Liver (tissue), 9 donors: ENCODE data around the gene ALDH9A1. TPM values are rescaled to one million over a fixed set of nuclear protein-coding genes. Genes with fewer than 3 reads are reported as not detected.

Experiments
- DNase-seq: peaks from one replicate; pipeline ENCODE4 v3.0.0-alpha.2; 2017; ENCODE audit warnings: low spot score
- H3K27ac ChIP-seq, 2 donors: one replicate each; pipeline ENCODE4 v1.7.0; 2013; ENCODE audit warnings: inconsistent platforms in 2 of 2, low read length in 2 of 2, control low read depth in 1 of 2, low read depth in 1 of 2, mild to moderate bottlenecking in 1 of 2
- H3K27me3 ChIP-seq, 4 donors: one replicate each; pipeline versions ENCODE4 v1.6.1 to v1.7.0; 2013; ENCODE audit warnings: low read length in 3 of 4, inconsistent platforms in 1 of 4, mild to moderate bottlenecking in 1 of 4, moderate library complexity in 1 of 4; ENCODE audit not compliant: control insufficient read depth in 4 of 4, insufficient read depth in 4 of 4
- H3K36me3 ChIP-seq, 4 donors: one replicate each; pipeline versions ENCODE4 v1.6.1 to v1.7.0; 2013; ENCODE audit warnings: low read length in 3 of 4, mild to moderate bottlenecking in 3 of 4, low read depth in 1 of 4, moderate library complexity in 1 of 4; ENCODE audit not compliant: control insufficient read depth in 4 of 4, insufficient read depth in 3 of 4
- H3K4me1 ChIP-seq, 4 donors: one replicate each; pipeline versions ENCODE4 v1.6.1 to v1.7.0; 2013; ENCODE audit warnings: low read length in 3 of 4, mild to moderate bottlenecking in 3 of 4, moderate library complexity in 1 of 4; ENCODE audit not compliant: control insufficient read depth in 4 of 4, insufficient read depth in 4 of 4
- H3K4me3 ChIP-seq, 3 donors: one replicate each; pipeline versions ENCODE4 v1.6.1 to v1.7.0; 2013; ENCODE audit warnings: low read length in 3 of 3, control low read depth in 1 of 3, low read depth in 1 of 3, mild to moderate bottlenecking in 1 of 3
- H3K9ac ChIP-seq, 2 donors: one replicate each; pipeline ENCODE4 v1.7.0; 2013; ENCODE audit warnings: low read length in 2 of 2, mild to moderate bottlenecking in 2 of 2, moderate library complexity in 2 of 2, control low read depth in 1 of 2, low read depth in 1 of 2
- H3K9me3 ChIP-seq, 4 donors: one replicate each; pipeline versions ENCODE4 v1.6.1 to v1.7.0; 2013; ENCODE audit warnings: low read length in 3 of 4; ENCODE audit not compliant: control insufficient read depth in 4 of 4
- EGR1 ChIP-seq, 2 donors: IDR thresholded peaks; 2 replicates each; pipeline ENCODE4 v1.6.1; 2016 to 2018; ENCODE audit warnings: antibody characterized with exemption in 2 of 2, low read depth in 2 of 2
- FOXA1 ChIP-seq: IDR thresholded peaks from 2 replicates; pipeline ENCODE4 v1.6.1; 2016; ENCODE audit warnings: antibody characterized with exemption
- FOXA2 ChIP-seq: IDR thresholded peaks from 2 replicates; pipeline ENCODE4 v1.6.1; 2016; ENCODE audit warnings: antibody characterized with exemption
- GABPA ChIP-seq, 2 donors: IDR thresholded peaks in 1 of 2; conservative IDR thresholded peaks in 1 of 2; 2 replicates each; pipeline ENCODE4 v1.6.1; 2016; ENCODE audit warnings: antibody characterized with exemption in 2 of 2, mild to moderate bottlenecking in 1 of 2, moderate library complexity in 1 of 2
- HNF4A ChIP-seq, 2 donors: conservative IDR thresholded peaks; 2 replicates each; pipeline ENCODE4 v1.6.1; 2016; ENCODE audit warnings: antibody characterized with exemption in 2 of 2, mild to moderate bottlenecking in 2 of 2
- HNF4G ChIP-seq: IDR thresholded peaks from 2 replicates; pipeline ENCODE4 v1.6.1; 2016; ENCODE audit warnings: antibody characterized with exemption
- JUND ChIP-seq, 2 donors: IDR thresholded peaks; 2 replicates each; pipeline ENCODE4 v1.6.1; 2016; ENCODE audit warnings: antibody characterized with exemption in 2 of 2
- NR2F2 ChIP-seq: IDR thresholded peaks from 2 replicates; pipeline ENCODE4 v1.6.1; 2016; ENCODE audit warnings: antibody characterized with exemption
- RAD21 ChIP-seq, 2 donors: IDR thresholded peaks; 2 replicates each; pipeline ENCODE4 v1.6.1; 2016; ENCODE audit warnings: antibody characterized with exemption in 2 of 2, mild to moderate bottlenecking in 2 of 2
- RXRA ChIP-seq, 2 donors: IDR thresholded peaks; 2 replicates each; pipeline ENCODE4 v1.6.1; 2017 to 2018; ENCODE audit warnings: antibody characterized with exemption in 2 of 2, mild to moderate bottlenecking in 1 of 2
- SP1 ChIP-seq: IDR thresholded peaks from 2 replicates; pipeline ENCODE4 v1.6.1; 2018; ENCODE audit warnings: antibody characterized with exemption, mild to moderate bottlenecking
- TAF1 ChIP-seq: conservative IDR thresholded peaks from 2 replicates; pipeline ENCODE4 v1.6.1; 2016; ENCODE audit warnings: antibody characterized with exemption, mild to moderate bottlenecking
- YY1 ChIP-seq: IDR thresholded peaks from 2 replicates; pipeline ENCODE4 v1.6.1; 2016; ENCODE audit warnings: antibody characterized with exemption, mild to moderate bottlenecking
- WGBS: extraction: QIAGEN DNeasy Blood & Tissue Kit; methylation state at CpG from one replicate; pipeline ENCODE4 v1.1.7; 2013; 5-methylcytosine and 5-hydroxymethylcytosine counted together
- polyA plus RNA-seq, 2 donors: library from polyadenylated mRNA; stranded (reverse) in 1 of 2; unstranded in 1 of 2; fragments of 200-250 nt in 1 of 2; fragments of >200 nt in 1 of 2; fragmentation: Nextera tagmentation in 1 of 2; extraction: Ambion mirVana in 1 of 2; gene quantifications; one replicate each; pipeline versions ENCODE4 v1.2.1 to v1.2.3, GENCODE V29; 2013 to 2015
- total RNA-seq, 2 donors: library from RNA; depleted of rRNA; stranded (reverse); fragments of >200 nt; gene quantifications; one replicate each; pipeline ENCODE4 v1.2.3, GENCODE V29; 2014
- TF ChIP-seq, protein P1 (sequence below): IDR thresholded peaks from 2 replicates; pipeline ENCODE4 v1.6.1; 2016; ENCODE audit warnings: antibody characterized with exemption
- TF ChIP-seq, protein P2 (sequence below): IDR thresholded peaks from 2 replicates; pipeline ENCODE4 v1.6.1; 2016; ENCODE audit warnings: antibody characterized with exemption, mild to moderate bottlenecking
- TF ChIP-seq, protein P3 (sequence below): IDR thresholded peaks from 2 replicates; pipeline ENCODE4 v1.6.1; 2016; ENCODE audit warnings: antibody characterized with exemption
- TF ChIP-seq, protein P4 (sequence below): IDR thresholded peaks from 2 replicates; pipeline ENCODE4 v1.6.1; 2016; ENCODE audit warnings: antibody characterized with exemption
- TF ChIP-seq, protein P5 (sequence below): fragments of 150-350 bp; IDR thresholded peaks from 2 replicates; pipeline ENCODE4 v1.5.1; 2017; ENCODE audit warnings: improper control_type of control experiment, low read depth, low read length; ENCODE audit not compliant: missing input control
- donor health status: healthy.
- donor health status: healthy.
- donor health status: healthy.
- donor health status: healthy.
- donor health status: healthy.

The ALDH9A1 gene
- total and polyA plus RNA-seq, 4 donors, result 42.8 to 93.4 (median 79.8) TPM

DNA sequence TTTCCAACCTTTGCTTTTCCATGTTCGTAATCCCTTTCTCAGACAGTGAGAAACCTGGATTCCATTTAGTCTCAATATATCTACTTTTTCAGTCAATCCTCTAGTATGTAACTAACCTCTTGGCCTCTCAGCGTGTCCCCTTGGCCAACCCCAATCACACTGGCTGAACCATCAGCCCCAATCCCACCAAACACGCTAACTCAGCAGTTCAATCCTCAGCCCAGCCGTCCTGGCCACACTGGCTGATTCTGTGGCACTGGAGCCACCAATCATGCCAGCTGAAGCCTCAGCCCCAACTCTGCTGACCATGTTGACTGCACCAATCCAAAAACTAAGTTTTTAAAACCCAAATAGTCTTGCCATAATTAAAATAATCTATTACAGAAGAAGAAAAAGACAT, 73.9 kb downstream of the ALDH9A1 start:
- DNase-seq, result no peak
- H3K9ac ChIP-seq, result no peak overlapping the region
- no peaks in the 10 kb centered on the region for H3K4me1 ChIP-seq
- TF ChIP-seq SP1, result no peak
- no peak for TF ChIP-seq HNF4G
- no peak for TF ChIP-seq YY1
- TF ChIP-seq, protein P1, sequence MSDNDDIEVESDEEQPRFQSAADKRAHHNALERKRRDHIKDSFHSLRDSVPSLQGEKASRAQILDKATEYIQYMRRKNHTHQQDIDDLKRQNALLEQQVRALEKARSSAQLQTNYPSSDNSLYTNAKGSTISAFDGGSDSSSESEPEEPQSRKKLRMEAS, result no peak
- TF ChIP-seq JUND (IDR thresholded peaks at IDR 0.05), result no peak
- no peak for TF ChIP-seq TAF1
- no peak for TF ChIP-seq RXRA (IDR thresholded peaks at IDR 0.05)
- TF ChIP-seq, protein P2, sequence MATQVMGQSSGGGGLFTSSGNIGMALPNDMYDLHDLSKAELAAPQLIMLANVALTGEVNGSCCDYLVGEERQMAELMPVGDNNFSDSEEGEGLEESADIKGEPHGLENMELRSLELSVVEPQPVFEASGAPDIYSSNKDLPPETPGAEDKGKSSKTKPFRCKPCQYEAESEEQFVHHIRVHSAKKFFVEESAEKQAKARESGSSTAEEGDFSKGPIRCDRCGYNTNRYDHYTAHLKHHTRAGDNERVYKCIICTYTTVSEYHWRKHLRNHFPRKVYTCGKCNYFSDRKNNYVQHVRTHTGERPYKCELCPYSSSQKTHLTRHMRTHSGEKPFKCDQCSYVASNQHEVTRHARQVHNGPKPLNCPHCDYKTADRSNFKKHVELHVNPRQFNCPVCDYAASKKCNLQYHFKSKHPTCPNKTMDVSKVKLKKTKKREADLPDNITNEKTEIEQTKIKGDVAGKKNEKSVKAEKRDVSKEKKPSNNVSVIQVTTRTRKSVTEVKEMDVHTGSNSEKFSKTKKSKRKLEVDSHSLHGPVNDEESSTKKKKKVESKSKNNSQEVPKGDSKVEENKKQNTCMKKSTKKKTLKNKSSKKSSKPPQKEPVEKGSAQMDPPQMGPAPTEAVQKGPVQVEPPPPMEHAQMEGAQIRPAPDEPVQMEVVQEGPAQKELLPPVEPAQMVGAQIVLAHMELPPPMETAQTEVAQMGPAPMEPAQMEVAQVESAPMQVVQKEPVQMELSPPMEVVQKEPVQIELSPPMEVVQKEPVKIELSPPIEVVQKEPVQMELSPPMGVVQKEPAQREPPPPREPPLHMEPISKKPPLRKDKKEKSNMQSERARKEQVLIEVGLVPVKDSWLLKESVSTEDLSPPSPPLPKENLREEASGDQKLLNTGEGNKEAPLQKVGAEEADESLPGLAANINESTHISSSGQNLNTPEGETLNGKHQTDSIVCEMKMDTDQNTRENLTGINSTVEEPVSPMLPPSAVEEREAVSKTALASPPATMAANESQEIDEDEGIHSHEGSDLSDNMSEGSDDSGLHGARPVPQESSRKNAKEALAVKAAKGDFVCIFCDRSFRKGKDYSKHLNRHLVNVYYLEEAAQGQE, result no peak
- TF ChIP-seq, protein P3, sequence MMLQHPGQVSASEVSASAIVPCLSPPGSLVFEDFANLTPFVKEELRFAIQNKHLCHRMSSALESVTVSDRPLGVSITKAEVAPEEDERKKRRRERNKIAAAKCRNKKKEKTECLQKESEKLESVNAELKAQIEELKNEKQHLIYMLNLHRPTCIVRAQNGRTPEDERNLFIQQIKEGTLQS, result no peak
- TF ChIP-seq FOXA1, result no peak
- TF ChIP-seq FOXA2, result no peak
- TF ChIP-seq HNF4A (conservative IDR thresholded peaks at IDR 0.05), result no peak
- TF ChIP-seq EGR1 (IDR thresholded peaks at IDR 0.05; ENCODE audit: low read depth in 2 of 2), result no peak
- TF ChIP-seq, protein P4, sequence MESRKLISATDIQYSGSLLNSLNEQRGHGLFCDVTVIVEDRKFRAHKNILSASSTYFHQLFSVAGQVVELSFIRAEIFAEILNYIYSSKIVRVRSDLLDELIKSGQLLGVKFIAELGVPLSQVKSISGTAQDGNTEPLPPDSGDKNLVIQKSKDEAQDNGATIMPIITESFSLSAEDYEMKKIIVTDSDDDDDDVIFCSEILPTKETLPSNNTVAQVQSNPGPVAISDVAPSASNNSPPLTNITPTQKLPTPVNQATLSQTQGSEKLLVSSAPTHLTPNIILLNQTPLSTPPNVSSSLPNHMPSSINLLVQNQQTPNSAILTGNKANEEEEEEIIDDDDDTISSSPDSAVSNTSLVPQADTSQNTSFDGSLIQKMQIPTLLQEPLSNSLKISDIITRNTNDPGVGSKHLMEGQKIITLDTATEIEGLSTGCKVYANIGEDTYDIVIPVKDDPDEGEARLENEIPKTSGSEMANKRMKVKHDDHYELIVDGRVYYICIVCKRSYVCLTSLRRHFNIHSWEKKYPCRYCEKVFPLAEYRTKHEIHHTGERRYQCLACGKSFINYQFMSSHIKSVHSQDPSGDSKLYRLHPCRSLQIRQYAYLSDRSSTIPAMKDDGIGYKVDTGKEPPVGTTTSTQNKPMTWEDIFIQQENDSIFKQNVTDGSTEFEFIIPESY, result no peak
- no peak for TF ChIP-seq NR2F2
- no peak for TF ChIP-seq RAD21 (IDR thresholded peaks at IDR 0.05)
- TF ChIP-seq, protein P5, sequence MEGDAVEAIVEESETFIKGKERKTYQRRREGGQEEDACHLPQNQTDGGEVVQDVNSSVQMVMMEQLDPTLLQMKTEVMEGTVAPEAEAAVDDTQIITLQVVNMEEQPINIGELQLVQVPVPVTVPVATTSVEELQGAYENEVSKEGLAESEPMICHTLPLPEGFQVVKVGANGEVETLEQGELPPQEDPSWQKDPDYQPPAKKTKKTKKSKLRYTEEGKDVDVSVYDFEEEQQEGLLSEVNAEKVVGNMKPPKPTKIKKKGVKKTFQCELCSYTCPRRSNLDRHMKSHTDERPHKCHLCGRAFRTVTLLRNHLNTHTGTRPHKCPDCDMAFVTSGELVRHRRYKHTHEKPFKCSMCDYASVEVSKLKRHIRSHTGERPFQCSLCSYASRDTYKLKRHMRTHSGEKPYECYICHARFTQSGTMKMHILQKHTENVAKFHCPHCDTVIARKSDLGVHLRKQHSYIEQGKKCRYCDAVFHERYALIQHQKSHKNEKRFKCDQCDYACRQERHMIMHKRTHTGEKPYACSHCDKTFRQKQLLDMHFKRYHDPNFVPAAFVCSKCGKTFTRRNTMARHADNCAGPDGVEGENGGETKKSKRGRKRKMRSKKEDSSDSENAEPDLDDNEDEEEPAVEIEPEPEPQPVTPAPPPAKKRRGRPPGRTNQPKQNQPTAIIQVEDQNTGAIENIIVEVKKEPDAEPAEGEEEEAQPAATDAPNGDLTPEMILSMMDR, result no peak
- 86% methylated on average over 4 of the region's 4 CpGs for WGBS
- H3K9me3 ChIP-seq, result no peaks in the 10 kb centered on the region
- no peak overlapping the region for H3K4me3 ChIP-seq
- no peak overlapping the region for H3K27ac ChIP-seq
- H3K27me3 ChIP-seq, result no peaks in the 10 kb centered on the region
- H3K36me3 ChIP-seq, result no peaks in the 10 kb centered on the region

DNA sequence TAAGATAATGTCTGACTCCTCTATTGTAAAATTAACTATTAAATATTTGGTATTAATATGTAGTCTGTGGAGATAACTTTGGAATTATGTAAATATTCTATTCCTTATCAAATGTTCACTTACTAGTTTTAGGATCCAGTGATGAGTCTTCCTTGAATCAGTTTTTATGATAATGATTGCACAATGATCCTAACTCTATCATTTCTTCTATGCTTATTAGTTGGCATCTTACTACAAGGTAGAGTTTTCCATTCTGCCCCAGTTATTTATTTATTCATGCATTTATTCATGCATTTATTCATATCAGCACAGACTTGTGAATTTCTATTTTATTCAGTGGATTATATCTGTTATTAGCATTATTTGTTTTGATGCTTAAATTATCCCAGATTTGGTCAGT, 74.7 kb downstream of the ALDH9A1 start:
- Histone ChIP-seq H3K9ac (no peak overlapping the region), H3K4me1 (no peaks in the 10 kb centered on the region), H3K27me3 (no peaks in the 10 kb centered on the region), H3K4me3 (no peak overlapping the region), H3K36me3 (no peaks in the 10 kb centered on the region), H3K9me3 (no peaks in the 10 kb centered on the region), H3K27ac (no peak overlapping the region)
- TF ChIP-seq GABPA (IDR thresholded peaks at IDR 0.05 in 1 of 2, conservative IDR thresholded peaks at IDR 0.05 in 1 of 2) (no peak), EGR1 (IDR thresholded peaks at IDR 0.05; ENCODE audit: low read depth in 2 of 2) (no peak), FOXA1 (no peak), YY1 (no peak)
- TF ChIP-seq, protein P4, result no peak
- TF ChIP-seq, protein P1, result no peak
- TF ChIP-seq, protein P2, result no peak
- no peak for DNase-seq
